ENCODE measurements around the gene HNF1B.

The HNF1B gene

DNA sequence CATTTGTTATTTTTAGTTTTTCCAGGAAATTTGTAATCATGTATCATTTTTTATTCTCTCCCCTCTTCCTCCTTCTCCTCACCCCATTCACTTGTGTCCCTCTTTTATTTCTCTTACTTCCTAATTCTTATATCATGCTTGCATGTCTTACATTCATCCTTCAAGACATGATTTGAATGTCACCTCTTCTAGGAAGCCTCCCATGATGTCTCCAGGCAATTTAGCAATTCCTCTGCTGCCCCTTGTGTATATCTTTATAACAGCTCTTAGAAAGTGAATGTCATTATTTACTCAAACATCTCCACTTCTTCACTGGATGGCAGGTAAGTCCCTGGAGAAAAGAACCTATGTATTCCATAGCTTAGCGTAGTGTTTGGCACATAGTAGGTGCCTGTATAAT is 7.8 kb downstream of the HNF1B start:
- intact Hi-C loops (cut with DNase I) = no loop called here
- DNase-seq = no peak

- intact Hi-C loops (cut with DNase I) = no loop called here
Measured at GRCh38 chr17:37736428-37736827, 8.4 kb downstream of the HNF1B start.

DNA sequence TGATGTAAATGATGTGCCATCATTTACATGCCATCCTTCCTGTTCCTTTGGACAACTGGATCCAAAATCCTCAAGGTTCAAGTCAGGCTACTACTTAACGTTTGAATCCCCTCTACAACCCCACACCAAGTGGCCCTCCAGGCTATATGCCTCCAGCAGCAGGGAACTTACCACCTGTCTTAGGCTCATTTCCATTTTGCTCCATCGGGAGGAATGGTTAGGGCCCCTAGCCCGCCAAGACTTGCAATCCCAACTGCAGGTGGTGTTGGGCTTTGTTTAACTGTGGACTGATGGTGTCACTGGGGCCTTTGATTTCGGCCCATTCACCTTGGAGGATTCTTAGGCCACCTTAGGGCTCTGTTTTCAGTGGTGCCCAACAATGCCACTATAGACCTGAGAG is 9.7 kb downstream of the HNF1B start:
- no peak for DNase-seq
- intact Hi-C loops (cut with DNase I) = no loop called here

More at GRCh38 chr17:37736428-37736827, 8.4 kb downstream of the HNF1B start:
- no peak for DNase-seq

DNA sequence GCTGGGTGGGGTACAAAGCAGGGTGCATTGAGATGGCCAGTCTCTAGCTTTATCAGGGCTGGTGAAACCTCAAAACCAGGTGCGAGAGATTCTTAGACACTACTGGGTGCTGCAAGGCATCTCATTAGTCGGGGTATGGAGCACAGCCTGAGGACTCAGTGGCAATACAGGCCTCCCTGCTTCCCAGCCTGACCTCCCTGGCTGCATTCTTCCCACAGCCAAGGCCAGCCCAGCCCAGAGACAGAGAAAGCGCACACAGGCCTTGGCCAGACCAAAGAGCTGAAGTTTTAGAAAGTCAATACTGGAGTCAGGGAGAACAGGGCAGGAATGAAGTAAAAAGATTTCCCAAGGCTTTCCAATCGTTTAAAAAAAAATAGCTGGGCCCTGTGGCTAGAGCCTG is 12.5 kb downstream of the HNF1B start:
- intact Hi-C loops (cut with DNase I) = no loop called here
- no peak for DNase-seq

GRCh38 chr17:37731056-37731455 is 13.8 kb downstream of the HNF1B start:
- intact Hi-C loops (cut with DNase I) = no loop called here
- no peak for DNase-seq

DNA sequence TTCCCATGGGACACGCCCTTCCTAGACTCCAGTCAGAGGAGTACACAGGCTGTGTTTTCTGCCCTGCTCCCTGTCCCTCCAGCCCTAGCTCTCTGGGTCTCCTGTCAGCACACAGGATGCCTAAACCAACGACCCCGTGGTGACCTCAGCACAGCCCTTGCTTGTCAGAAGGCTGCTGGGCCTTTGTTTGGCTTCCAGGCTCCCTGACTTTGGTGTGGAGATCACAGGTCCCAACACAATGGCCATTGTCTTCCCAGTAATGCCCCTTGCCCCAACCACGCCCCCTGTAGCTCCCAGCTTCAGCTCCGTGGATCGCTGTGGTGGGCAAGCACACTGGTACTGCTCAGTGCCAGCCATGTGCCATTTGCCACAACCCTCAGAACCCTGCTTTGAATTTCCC is 15.0 kb downstream of the HNF1B start:
- DNase-seq = no peak
- intact Hi-C loops (cut with DNase I) = no loop called here

- intact Hi-C loops (cut with DNase I) = no loop called here
- DNase-seq = no peak
Measured at GRCh38 chr17:37726891-37727675, 17.8 kb downstream of the HNF1B start.

DNA sequence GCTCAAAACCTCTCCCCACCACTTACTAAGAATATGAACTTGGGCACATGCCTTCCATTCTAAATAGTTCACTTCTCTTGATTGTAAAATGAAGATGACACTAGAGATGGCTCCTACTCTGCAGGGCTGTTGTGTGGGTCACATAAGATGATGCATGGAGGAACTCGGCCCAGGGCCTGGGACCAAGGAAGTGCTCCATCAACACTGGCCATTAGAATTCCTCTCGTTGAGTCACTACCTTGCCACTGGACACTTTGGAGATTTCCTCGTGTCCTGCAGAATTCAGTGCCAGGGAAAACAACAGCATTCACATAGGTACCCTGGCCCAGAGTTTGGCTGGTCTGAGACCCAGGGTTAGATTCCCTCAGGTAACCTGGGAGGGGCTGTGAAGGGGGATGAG is 18.6 kb downstream of the HNF1B start:
- intact Hi-C loops (cut with DNase I) = no loop called here
- DNase-seq = no peak

DNA sequence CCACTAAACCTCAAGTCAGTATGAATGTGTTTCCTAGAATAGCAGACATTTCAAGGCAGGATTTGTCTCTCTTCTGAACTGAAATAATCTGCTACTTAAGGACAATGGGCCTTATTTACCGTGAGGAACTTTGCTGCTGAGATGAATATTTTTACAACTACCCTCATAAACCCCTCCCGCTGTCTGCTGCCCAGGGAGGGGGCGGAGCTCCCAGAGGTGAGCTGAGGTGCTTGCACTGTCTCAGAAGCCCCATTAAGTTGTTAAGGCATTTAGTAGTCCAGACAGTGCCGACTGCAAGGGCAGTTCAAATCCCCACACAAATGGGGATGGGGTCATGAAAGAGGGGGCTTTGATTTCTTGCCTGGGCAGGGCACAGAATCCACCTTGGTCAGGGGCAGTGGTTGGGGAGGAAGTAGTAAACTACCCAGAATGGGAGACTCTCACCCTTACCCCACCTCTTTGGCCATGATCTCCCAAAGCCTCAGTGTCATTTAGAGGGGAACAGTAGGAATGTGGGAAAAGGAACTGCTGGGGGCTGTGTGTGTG is 19.2 kb downstream of the HNF1B start:
- intact Hi-C loops (cut with DNase I) = no loop called here
- DNase-seq = no peak

GRCh38 chr17:37725021-37725595 is 19.8 kb downstream of the HNF1B start:
- DNase-seq = no peak
- intact Hi-C loops (cut with DNase I) = no loop called here

GRCh38 chr17:37720989-37721388 is 23.9 kb downstream of the HNF1B start:
- DNase-seq = no peak
- intact Hi-C loops (cut with DNase I) = no loop called here

DNA sequence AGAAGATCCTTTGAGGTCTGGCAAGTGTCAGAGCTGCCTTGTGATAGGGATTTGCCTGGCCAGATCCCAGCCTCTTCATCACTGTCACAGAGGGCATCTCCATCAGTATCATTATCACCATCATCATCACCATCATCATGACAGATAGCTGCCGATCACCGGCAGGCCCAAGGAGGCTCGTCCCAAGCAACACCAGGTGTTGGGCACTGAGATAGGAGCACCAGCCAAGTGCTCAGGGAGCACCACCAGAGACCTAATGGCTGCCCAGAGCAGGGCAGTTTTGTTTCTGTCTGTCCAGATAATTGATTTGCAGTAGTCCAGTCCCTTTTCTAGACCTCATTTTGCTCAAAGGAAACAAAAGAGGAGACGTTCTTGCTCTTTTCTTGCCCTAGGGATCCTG is 25.0 kb downstream of the HNF1B start:
- DNase-seq = no peak
- intact Hi-C loops (cut with DNase I) = no loop called here

DNA sequence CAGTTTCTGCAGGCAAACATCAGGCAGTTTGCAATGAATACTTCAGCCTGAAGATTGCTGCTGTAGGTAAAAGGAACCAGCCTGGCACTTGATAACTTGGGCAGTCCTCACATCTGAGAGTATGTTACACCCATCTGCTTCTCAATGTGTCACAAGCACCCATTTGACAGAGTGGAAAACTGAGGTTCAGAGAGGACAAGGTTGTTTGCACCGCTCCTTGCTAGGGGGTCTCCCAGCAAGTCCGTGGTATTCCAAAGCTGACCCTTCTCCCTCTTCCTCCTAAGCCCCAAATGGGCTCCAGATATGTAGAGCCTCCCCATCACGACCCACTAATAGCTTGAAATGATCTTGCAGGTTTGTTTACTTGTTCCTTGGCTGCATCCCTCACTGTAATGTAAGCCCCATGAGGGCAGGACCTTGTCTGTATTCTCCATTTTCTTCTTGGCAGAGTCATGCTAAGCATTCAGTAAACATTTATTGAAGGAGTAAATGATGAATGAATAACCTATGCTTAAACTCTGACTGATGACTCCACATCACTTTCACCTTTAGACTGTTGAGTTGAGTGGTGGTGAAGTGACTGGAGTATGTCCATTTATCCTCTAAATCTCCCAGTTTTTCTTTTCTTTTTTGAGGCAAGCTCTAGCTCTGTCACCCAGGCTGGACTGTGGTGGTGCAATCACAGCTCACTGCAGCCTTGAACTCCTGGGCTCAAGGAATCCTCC is 26.4 kb downstream of the HNF1B start:
- intact Hi-C loops (cut with DNase I) = no loop called here

DNA sequence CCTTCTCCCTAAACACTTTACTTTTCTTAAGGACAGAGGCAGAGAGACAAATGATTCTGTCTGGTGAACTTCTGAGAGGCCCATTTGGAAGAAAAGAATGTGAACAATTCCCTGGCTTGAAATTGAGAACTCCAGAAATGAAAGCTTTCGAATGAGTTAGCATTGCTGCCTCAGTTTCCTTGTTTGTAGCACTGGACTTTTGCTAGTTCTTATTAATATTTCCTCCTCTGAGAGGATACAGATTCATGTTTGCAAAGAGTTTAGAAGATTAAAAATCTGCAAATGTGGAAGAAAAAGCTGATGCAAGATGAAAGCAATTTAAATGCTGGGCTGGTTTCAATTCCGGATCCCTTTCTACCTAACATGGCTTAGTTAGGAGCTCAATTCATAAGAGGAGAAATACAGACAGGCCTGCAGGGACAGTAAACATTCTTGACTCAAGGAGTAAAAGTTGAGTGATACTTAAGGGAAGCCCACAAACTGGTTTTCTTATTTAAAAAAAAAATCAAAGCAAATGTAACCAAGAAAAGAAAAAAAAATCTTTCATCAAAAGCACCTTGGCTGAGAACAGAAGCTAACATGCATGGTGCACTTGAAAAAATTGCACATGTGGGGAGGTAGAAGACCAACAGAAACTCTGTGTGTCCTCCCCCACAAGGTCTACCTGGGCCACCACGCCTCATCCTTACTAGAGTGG is 27.1 kb downstream of the HNF1B start:
- DNase-seq = no peak
- intact Hi-C loops (cut with DNase I) = no loop called here

More for the DNA sequence above, 26.4 kb downstream of the HNF1B start:
- DNase-seq = no peak

DNA sequence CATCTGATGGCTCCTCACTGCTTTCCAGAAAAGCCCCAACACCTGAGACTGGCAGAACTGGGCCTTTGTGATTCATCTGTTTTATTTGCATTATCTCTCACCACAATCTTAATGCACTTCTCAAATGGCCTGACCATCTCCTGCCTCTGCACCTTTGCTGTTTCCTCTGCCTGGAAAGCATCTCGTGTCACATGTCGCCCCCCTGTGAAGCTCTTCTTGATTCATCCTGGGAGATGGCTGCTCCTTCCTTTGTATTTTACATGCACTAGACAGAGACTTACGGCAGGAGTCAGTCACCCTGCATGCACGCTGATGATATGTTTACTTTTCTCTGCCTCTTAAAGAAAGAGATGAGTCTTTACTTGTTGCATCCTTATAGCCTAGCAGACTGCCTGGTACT is 30.0 kb downstream of the HNF1B start:
- intact Hi-C loops (cut with DNase I) = no loop called here
- DNase-seq = no peak

DNA sequence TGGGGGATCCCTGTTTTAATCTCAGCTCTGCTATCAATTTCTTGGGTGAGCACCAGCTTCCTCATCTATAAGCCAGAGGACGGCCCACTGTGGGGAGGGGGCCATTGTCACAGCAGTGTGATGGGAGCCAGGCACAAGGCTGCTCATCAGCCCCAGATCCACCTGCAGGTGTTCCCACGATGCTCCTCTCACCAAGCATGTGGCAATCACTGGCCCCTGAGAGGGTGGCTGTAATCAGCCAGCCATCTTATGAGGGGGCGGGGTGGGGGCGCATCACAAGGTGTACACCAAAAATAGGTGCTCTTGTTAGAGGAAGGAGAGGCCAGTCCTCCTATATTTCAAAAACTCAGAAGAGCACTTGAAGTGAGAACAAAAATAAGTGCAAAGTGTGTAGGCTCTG is 31.2 kb downstream of the HNF1B start:
- DNase-seq = no peak
- intact Hi-C loops (cut with DNase I) = no loop called here

GRCh38 chr17:37713028-37713431 is 31.8 kb downstream of the HNF1B start:
- DNase-seq = no peak

DNA sequence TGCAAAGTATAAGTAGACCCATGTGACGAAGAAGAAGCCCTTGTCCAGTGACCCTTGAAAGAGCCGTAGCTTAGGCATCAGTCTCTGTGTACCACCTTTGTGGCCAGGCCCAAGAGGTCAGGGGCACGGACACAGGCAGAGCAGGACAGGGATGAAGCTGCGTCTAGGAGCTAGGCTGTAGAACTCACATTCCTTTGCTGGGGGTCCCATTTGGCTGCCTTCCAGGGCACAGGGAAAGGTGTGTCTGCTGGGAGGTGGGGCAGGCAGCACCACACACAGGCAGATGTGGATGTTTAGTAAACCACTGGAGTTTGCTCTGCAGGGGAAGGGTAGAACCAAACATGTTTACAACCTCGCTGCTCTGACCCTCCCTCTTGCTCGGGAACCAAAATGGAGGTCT is 33.7 kb downstream of the HNF1B start:
- intact Hi-C loops (cut with DNase I) = no loop called here
- DNase-seq = no peak

More at GRCh38 chr17:37713028-37713431, 31.8 kb downstream of the HNF1B start:
- intact Hi-C loops (cut with DNase I) = no loop called here

DNA sequence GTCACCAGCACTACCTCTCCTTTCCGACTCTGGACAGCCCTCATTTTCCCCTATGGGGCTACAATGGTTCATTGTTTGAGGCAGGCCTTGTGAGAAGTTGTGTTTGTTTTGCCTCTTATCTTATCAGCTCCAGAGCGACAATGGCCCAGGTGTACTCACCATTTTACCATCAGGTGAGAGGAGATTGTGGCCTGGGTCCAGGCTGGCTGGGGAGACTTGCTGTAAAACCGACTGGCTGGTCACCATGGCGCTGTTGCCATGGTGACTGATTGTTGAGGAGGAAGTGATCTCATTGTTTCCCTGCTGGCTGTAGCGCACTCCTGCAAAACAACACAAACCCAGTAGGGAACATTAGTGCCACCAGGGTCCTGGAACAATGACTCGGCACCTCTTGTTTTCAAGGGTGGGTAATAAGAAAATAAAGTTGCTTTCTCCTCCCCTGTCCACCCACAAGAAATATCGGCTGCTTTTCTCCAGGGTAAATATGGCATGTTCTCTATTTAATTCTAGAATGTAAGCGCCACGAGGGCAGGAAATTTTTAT is 34.4 kb downstream of the HNF1B start:
- intact Hi-C loops (cut with DNase I) = no loop called here
- no peak for DNase-seq

GRCh38 chr17:37708616-37709212 is 36.1 kb downstream of the HNF1B start:
- intact Hi-C loops (cut with DNase I) = no loop called here
- no peak for DNase-seq
